Activated CD4-positive, alpha-beta T cell treated with anti-CD3 and anti-CD28 coated beads, Interleukin-2, Interleukin-6, amounts not matched to agents 100 ng/mL and 50 ng/mL, durations not matched to agents 16 hours and 8 hours (primary cell): ENCODE measurements around the gene CRIP1.

Source experiments
- DNase-seq: peaks from one replicate; pipeline ENCODE4 v3.0.0-alpha.2; 2020

The CRIP1 gene

GRCh38 chr14:105452963-105453362, 33.7 kb upstream of the CRIP1 start:
- no peak for DNase-seq

DNA sequence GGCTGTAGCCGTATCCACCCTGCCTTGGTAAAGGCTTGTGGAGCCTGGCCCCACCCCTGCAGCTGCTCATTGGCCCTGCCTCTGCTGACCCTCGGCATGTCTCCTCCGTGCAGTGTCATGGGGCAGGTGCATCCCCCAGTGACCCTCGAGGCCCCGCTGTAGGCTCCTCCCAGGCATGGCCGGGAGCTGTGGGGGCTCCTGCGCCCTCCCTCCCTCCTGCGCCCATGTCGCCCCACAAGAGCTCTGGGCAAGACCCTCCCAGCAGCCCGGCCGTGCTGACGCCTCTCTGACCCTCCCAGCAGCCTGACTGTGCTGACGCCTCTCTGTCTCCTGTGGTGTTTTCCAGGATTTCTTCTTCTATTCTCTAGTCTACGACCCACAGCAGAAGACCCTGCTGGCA, 32.8 kb upstream of the CRIP1 start:
- no peak for DNase-seq

DNA sequence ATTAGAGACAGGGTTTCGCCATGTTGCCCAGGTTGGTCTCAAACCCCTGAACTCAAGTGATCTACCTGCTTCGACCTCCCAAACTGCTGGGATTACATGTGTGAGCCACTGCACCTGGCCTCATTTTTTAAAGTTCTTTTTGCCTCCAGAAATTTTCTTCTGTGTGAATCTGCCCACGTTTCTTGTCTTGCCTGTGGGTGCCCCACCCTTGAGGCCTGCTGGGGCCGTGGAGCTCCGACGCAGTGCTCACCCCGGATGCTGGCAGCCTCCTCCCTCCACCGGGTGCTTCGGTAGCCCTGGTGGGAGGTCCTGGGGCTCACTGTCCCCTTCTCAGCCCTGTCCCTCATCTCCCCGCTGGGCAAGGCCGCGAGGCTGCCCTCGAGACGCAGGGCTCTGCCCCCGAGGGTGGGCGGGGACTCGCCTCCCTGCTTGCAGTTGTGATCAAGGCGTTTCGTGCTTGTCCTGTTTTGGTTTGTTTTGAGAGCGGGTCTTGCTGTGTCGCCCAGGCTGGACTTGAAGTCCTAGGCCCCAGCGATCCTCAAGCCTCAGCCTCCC, 31.5 kb upstream of the CRIP1 start:
- no peak for DNase-seq

DNA sequence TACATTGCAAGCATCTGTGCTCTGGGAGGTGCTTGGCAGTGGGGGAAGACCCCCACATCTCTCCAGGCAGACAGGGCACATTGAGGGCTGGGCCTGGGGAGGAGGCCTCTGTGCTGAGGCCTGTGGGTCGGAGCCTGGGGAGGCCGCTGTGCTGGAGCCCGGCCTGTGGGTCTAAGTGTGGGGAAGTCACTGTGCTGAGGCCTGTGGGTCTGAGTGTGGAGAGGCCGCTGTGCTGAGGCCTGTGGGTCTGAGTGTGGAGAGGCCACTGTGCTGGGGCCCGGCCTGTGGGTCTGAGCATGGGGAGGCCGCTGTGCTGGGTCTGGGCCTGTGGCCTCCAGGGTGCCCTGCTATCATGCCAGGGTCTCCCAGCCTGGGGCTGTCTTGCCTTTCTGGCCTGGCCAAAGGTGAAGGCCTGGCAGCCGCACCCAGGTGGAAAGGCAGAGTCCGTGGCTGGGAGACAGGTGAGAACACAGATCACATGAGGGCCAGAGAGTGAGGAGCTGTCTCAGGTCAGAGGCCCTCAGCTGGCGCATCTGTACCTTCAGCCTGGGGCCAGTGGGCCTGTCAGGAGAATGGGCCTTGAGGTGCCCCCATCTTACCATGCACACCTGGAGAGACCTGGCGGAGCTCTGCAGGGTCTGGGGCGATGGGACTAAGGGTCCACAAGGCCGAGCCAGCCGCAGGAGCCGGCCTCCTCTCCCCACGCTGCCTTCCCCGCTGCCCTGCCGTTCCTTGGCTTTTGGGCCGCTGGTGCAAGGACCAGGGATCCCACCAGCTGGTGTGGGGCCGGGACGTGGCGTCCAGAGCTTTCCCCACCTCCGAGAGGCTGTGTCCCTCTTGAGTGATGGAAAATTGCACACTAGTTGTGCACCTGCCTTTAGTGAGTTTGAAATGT, 30.7 kb upstream of the CRIP1 start:
- DNase-seq, result no peak

DNA sequence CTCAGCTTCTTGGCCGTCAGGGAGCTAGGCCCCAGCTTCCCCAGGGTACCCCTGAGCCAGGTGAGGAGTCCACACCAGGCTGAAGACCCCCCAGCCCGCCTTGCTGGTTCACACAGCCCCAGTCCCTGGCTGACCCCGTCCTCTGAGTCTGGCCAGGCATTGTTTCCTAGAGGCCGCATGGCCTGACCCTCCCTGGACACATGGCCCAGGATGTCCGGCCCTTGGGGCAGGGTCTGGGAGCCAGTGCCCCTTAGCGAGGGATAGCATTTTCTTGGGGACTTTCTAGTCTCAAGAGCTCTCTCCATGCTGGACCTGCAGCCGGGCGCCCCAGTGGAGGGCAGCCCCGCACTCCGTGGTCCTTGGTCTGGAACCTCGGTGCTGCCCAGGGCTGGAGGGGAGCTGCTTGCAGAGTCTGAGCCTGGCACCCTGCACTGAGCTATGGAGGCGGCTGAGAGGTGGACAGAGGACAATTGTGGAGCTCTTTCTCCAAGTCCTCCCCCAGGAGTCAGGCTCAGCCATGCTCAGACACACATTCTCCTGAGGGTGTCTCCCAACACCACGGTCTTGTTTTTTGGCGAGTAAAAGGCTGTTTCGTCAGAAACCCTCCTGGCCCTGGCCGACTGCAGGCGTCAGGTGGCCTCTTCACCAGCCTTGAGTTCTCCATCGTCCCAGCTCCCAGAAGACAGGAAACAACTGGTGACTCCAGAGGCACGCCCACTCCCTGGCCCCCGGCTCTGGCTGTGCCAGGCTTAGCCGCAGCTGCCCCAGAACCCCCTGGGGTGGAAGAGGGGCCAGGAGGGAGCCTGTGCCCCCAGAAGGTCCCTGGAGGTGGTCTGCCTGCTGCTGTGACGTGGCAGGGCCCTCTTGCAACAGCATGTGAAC, 29.7 kb upstream of the CRIP1 start:
- no peak for DNase-seq

DNA sequence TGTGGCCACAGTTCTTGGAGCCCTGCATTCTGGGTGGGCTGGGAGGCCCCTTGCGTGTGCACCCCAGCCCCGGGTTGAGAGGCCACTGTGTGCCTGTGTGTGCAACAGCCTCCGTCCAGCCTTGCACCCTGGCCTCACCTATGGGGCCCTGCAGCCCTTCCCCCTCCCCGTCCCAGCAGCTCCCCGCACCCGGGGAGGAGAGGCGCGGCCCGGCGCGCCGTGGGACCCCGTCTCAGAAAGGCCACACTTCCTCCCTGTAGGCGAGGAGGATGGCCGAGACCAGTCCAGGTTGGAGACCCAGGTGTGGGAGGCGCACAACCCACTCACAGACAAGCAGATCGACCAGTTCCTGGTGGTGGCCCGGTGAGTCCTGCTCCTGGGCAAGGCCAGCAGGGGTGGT, 28.7 kb upstream of the CRIP1 start:
- no peak for DNase-seq

GRCh38 chr14:105458571-105458970, 28.1 kb upstream of the CRIP1 start:
- no peak for DNase-seq

DNA sequence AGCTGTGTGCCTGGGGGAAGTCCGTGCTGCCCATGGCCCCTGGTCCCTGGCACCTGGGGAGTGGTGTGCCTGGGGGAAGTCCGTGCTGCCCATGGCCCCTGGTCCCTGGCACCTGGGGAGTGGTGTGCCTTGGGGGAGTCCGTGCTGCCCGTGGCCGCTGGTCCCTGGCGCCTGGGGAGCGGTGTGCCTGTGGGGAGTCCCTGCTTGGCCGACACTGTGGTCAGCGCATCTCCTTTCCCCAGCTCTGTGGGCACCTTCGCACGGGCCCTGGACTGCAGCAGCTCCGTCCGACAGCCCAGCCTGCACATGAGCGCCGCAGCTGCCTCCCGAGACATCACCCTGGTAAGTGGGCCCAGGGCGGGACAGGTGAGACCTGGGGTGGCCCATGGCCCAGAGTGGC, 26.6 kb upstream of the CRIP1 start:
- no peak for DNase-seq

- DNase-seq, result no peak
Observed at GRCh38 chr14:105460616-105461015, 26.1 kb upstream of the CRIP1 start.

GRCh38 chr14:105461903-105462302, 24.8 kb upstream of the CRIP1 start:
- no peak for DNase-seq

DNA sequence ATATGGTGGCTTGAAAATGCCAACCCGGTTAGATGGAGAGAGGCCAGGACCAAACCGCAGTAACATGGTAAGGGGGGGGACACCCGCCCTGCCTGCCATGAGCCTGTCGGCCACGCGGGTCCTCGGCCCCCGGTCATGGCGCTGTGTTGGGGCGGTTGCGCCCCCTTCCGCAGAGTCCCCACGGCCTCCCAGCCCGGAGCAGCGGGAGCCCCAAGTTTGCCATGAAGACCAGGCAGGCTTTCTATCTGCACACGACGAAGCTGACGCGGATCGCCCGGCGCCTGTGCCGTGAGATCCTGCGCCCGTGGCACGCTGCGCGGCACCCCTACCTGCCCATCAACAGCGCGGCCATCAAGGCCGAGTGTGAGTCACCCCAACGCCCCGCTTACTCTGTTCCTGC, 22.2 kb upstream of the CRIP1 start:
- no peak for DNase-seq

DNA sequence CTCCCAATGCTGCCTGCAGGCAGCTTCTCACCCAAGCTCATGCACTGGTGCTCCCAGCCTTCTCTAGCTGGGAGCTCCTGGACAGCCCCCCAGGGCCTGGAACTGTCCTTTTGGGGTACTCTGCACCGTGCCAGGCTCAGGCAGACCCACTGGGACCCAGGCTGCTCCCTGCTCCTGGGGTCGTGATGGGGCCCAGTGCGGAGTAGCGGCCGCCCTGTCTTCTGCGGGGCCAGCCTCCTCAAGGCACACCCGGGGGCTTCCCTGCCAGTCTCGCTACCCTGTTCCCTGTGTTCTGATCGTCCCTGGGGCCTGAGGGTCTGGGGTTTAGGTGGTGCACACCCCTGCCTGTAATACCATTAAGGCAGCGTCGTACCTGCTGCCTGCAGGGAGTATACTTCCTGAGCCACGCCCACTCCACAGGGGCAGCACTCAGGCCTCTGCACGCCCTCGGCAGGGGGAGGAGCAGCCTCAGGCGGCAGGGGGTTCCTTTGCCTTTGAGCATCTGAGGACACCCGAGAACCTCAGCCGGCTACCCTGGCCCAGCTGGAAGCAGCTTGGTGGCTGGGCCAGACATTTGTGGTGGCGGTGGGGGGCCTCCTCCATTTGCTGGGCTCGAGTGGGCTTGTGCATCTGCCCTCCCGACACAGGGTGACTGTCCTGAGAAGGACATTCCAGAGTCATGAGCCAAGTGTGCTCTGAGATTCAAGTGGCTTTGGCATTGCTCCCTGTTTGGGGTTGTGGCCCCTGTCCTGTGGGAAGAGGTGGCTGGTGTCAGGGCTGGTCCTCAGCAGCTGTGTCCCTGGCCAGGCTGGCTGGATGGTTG, 21.3 kb upstream of the CRIP1 start:
- no peak for DNase-seq

DNA sequence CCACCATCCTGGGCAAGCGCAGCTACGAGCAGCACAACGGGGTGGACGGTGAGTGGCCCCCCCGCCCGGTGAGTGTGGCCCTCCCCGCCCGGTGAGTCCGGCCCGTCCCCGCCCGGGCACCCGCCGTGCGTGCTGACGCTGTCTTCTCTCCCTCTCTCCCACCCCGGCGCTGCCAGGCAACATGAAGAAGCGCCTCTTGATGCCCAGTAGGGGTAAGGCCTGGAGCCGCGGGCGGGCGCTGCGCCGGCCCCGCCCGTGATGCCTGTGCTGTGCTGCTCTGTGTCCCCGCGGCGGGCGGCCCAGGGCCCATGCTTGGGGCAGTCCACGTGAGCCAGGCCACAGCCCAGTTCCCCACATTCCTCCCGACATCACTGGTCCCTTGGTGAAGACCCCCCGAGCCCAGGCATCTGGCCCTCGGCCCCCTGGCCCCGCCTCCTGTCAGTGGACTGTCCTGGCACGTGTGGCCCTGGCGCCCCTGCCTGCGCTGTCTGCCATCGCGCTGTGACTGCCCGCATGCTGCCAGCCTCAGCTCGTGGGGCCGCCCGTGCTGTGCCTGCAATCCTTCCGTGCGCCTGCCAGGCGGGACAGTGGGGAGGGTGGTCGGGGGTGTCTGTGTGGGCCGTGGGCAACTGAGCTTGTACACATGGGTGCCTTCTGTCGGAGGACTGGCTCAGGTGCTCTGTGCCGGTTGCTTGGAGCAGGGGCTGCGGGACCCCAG, 20.0 kb upstream of the CRIP1 start:
- no peak for DNase-seq

DNA sequence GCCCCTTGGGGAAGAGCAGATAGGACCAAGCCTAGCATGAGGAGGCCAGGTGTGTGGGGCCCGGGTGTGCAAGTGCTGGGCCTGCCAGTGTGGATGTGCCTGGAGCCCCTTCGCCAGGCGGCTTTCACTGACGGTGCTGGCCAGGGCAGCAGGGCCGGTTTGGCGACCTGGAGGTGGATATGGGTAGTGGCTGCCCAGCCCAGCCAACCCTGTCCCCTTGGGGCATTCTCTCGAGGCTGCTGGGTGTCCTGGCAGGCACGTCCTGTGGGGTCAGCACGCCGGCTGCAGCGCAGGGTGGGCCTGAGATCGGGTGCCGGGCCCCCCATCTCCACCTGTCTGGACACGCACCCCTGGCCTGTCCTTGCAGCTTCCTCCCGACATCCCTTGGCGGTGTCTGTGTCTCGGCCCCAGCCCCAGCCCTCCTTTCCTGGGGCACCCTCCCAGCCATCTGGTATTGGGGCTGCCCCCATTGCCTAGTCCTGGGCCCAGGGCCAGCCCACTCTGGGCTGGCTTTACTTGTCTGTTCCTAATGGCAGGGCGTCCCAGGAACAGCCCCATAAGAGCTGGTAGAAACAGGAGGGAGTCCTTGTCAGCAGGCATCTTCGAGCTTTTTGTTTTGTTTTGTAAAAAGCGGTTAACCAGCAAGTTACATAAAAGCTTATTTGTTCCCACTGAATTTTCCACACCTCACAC, 19.3 kb upstream of the CRIP1 start:
- no peak for DNase-seq

GRCh38 chr14:105467942-105468471, 18.7 kb upstream of the CRIP1 start:
- DNase-seq, result no peak

GRCh38 chr14:105468621-105469241, 18.0 kb upstream of the CRIP1 start:
- DNase-seq, result no peak

- DNase-seq, result no peak
Observed at GRCh38 chr14:105469456-105470349, 17.0 kb upstream of the CRIP1 start.

- DNase-seq, result no peak
Observed at GRCh38 chr14:105470350-105471296, 16.1 kb upstream of the CRIP1 start.
